Breast epithelium (tissue), 3 donors: ENCODE measurements around the gene CD300LB.

Experiments
- POLR2A ChIP-seq: fragments of 450-650 bp; IDR thresholded peaks from one replicate; pipeline ENCODE4 v1.6.1; 2016; ENCODE audit warnings: antibody characterized with exemption, mild to moderate bottlenecking, moderate library complexity
- TF ChIP-seq, protein P1 (sequence below), 3 donors: fragments of 450-650 bp; IDR thresholded peaks; one replicate each; pipeline ENCODE4 v1.5.1; 2016 to 2017; ENCODE audit warnings: antibody characterized with exemption in 3 of 3, mild to moderate bottlenecking in 3 of 3, moderate library complexity in 3 of 3

DNA sequence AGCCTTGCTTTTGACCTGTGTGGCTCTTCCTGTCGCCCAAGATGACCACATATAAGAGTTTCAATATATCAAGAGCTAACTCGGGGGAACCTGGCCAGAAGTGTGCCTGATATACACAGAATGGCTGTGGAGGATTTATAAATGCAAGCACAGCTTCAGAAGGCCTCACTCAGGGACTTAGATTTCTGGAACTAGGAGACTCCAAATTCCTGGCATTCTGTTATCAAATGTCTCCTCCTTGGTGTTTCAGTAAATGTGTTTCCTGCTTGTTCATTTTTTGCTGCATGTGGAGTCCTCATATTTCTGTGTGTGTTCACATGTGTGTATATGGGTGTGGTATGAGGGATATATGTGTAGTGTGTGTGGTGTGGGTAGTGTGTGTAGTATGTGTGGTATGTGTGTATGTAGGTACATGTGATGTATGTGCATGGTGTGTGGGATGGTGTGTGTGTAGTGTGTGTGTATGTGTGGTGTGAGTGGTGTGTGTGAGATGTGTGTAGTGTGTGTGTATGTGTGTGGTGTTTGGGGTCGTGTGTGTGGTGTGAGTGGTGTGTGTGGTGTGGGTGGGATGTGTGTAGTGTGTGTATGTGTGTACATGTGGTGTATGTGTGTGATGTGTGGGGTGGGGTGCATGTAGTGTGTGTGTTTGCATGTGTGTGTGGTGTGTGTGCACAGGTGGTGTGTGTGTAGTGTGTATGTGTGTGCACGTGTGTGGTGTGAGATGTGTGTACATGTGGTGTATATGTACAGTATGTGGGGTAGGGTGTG lies 37.0 kb upstream of the CD300LB start:
- TF ChIP-seq POLR2A: no peak
- TF ChIP-seq, protein P1, sequence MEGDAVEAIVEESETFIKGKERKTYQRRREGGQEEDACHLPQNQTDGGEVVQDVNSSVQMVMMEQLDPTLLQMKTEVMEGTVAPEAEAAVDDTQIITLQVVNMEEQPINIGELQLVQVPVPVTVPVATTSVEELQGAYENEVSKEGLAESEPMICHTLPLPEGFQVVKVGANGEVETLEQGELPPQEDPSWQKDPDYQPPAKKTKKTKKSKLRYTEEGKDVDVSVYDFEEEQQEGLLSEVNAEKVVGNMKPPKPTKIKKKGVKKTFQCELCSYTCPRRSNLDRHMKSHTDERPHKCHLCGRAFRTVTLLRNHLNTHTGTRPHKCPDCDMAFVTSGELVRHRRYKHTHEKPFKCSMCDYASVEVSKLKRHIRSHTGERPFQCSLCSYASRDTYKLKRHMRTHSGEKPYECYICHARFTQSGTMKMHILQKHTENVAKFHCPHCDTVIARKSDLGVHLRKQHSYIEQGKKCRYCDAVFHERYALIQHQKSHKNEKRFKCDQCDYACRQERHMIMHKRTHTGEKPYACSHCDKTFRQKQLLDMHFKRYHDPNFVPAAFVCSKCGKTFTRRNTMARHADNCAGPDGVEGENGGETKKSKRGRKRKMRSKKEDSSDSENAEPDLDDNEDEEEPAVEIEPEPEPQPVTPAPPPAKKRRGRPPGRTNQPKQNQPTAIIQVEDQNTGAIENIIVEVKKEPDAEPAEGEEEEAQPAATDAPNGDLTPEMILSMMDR (IDR thresholded peaks at IDR 0.05): no peak
